CD1c-positive myeloid dendritic cell (primary cell): ENCODE data around the gene ARNT2.

Experiments used
- DNase-seq: peaks from one replicate; pipeline ENCODE4 v3.0.0-alpha.2; 2016; ENCODE audit errors: extremely low spot score

ARNT2 gene

DNA sequence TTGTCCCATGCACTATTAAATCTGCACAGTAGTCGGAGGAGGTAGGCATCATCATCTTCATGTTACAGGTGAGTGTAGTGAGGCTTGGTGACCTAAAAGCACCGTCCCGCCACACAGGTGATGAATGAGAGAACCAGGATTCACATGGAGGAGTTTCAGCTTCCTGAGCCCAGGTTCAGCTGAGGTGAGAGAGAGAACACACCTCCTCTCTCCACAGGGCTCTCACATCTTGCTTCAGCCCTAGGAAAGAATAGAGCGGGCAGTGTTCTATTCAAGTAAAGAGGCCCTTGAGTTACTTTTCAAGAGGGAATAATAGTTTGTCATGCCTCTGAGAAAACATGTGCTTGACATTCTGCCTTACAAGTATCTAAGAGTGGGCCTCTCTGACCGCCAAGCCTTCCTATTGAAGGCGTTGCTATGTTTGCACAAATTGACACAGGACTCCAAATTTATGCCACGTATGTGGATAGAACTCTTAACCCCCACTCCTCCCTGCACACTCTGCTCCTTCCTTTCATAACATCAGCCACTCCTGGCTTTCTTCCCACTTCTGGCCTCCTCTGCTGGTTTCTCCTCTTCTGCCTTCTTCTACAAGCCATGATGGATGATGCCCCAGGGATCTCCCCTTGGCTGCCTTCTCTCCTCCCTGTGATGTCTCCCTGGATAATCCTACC lies 152.6 kb downstream of the ARNT2 start:
- DNase-seq: no peak

DNA sequence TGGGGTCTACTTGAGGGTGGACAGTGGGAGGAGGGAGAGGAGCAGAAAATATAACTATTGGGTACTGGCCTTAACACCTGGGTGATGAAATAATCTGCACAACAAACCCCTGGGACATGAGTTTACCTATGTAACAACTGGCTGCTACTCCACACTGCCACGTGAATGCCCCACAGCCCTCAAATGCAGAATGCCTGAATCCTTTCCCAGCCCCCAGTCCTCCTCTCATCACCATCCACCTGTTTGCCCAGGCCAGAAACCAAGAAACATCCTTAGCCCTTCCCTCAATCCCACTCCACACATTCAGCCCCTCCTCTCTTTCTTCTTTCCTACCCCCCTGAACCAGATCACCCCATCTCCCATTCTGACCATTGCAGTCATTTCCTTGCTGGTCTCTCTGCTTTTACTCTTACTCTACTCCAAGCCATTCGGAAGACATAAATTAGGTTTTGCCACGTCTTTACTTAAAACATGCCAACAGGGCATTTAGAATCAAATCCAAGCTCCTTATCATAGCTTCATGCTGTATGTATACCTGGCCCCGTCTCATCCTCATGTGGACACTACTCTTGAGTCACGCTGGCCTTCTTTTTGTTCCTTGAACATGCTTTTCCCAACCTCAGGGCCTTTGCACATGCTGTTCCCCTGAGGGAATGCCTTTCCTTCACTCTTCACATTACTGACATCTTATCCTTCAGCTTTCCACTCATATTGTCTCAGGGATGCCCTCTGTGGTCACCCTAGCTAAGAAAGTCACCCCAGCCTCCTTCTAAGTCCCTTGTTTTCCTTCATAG lies 153.5 kb downstream of the ARNT2 start:
- no peak for DNase-seq

DNA sequence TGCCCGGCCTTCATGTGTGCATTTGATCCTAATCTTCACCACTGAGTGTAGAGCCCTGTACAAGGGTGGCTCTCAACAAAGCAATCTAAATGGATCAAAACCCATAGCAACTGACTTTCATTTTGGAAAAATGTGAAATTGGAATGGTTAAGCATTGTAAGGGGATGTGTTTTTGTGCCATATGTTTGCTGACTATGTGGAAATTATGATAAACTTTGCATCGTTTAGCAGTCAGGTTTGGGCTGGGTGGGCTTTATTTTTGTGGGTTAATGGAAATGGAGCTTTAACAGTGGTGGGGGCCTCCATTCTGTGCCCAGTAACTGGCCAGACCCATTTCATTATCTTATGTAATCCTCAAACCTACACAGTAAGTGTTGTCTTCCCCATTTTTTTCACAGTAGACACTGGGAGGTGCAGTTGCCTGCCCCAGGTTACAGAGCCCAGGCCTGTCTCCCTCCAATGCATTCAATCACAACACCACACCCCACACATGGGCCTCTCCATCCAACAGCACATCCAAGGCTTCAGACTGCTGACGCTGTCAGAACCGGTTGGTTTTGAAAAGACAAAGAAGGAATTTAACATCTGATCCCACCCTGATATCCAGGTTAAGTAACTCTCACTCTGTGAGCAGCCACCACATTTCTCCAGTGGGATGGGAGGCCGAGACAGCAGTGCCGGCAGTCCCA lies 154.6 kb downstream of the ARNT2 start:
- no peak for DNase-seq

DNA sequence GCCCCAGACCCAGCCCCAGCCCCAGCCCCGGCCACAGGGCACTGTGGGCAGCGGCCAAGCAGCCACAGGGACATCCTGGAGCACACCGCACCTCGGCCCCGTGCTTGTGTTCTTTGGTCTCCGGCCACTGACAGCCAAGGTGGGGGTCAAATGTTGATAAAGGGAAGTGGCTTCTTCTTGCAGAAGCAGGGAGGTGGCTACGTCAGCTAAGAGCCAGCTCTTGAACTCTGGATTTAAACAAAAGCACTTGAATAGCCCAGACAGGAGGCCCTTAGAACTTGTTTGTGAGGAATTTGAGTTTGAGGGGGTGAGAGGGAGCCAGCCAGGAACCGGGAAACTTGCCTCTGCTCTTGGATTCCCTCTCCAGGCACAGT lies 155.1 kb downstream of the ARNT2 start:
- DNase-seq: no peak

DNA sequence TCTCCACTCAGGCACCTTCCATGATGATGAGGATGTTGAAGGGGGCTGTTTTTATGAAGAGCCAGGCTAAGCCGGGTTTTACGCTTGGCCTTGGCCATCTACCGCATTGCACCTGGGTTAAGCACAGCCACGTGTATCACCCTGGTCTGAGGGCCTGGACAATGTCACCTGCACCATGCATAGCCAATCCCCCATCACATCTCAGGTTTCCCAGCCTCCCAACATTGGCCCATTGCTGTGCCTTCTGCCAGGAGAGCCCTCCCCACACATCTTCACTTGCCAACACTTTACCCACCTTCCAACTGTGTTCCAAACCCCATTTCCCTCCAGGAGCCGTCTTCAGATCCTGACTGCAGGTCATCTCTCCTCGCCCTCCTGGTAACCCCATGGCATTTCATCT lies 155.6 kb downstream of the ARNT2 start:
- DNase-seq: no peak

DNA sequence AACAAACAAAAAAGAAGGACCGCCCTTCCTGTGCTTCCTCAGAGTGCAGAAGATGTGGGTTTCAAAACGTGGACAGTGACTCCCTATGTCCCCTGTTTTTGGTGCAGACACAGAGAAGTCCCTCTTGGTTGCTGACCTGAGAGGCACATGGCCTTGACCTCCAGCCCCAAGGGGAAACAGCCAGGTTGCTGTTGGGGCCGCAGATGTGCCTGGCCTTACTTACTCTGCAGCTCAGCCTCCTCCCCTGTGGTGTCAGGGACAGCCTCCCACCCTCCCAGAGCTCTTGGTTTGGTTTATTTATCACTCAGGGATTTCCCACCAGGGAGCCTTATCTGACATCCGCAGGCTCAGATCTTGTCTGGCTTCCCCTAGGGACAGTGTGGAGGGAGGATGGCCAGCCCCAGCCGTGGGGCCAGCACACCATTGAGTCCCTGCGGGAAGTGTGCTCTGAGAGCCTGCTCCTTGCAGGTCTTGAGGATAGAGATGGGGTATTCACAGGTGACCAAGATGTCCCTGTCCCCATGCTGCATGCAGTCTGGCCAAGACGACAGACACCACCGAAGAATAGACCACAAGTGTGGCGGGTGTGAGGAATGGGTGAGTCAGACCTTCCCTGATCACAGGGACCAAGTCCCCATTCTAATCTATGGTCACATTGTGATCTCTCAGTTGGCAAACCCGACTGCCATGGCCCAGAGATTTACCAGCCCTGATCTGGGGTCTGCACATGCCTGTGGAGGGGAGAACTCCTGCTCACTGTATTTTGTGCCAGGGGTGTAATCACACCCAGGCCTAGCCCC lies 156.6 kb downstream of the ARNT2 start:
- DNase-seq: no peak

DNA sequence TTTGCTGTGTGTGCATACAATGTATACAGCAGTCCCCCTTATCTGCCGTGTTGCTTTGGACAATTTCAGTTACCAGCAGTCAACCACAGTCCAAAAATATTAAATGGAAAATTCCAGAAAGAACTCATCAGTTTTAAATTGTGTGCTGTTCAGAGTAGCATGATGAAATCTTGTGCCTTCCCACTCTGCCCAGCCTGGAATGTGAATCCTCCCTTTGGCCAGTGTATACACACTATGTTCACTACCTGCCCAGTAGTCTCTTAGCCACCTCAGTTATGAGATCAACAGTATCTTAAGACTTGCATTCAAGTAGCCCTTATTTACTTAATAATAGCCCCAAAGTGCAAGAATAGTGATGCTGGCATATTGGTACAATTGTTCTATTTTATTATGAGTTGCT lies 157.3 kb downstream of the ARNT2 start:
- no peak for DNase-seq

DNA sequence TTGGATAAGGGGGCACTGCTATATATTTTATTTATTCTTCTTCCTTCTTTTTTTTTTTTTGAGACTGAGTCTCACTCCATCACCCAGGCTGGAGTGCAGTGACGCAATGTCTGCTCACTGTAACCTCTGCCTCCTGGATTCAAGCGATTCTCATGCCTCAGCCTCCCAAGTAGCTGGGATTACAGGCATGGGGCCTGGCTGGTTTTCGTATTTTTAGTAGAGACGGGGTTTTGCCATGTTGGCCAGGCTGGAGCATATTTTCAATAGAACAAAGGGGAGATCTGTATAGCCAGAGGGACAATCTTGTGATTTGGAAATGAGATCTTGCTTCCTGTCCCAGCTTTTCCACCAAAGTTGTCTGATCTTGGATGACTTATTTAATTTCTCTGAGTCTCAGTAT lies 157.9 kb downstream of the ARNT2 start:
- no peak for DNase-seq

DNA sequence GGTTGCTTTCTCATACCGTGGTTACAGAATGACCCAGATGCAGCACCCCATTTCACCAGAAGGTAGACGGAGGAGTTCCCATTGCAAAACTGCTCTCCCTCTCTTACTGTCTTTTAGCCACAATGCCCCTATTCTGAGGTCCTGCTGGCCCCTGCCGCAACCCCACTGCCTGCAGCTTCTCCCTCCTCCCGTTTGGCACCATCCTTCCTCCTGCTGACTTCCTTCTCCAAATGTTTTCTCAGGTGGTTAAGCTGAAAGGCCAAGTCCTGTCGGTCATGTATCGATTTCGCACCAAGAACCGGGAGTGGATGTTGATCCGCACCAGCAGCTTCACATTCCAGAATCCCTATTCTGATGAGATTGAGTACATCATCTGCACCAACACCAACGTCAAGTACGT lies 158.7 kb downstream of the ARNT2 start:
- no peak for DNase-seq

DNA sequence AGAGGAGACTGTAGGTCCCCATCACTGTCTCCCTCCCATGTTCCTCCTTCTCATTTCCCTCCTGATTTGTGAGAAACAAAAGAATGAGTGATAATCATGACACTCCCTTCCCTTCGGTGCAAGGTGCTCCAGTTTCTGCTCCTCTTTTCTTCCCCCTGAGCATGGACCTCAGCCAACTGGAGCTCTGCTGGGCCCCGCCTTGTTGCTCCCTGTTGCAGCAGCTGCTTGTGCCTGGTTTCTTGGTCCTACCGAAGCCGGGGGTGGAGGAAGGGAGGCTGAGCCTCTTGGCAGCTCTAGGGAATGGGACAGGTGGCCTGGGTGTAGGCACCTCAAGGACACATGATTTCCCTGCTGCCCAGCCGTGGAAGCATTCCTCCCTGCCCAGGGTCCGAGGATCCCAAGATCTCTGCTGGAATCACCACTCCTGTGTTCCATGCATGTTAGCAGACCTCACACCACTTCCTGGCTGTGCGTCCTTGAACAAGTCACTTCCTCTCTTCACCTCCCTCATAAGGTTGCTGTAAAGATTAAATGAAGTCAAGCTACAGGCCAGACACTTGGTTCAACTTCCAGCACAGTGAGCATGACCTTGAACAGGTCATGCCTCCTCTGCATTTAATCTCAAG lies 159.3 kb downstream of the ARNT2 start:
- DNase-seq: no peak

DNA sequence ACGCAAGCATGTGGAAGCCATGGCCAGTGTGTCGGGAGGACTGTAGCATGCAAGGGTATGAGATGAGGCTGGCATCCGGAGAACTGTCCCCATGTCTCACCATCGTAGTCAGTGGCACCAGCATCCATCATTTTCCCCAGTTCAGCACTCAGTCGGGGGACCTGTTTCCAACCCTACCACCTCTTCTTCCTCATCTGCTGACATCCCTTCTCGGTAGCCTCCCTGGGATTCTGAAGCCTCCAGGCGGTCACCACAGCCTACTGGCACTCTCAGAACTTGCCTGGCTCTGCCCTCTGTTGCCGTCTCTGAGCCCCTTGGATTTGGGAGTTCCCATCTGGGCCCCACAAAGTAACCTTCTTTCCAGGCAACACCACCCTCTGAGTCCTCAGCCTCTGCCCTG lies 159.9 kb downstream of the ARNT2 start:
- DNase-seq: no peak

DNA sequence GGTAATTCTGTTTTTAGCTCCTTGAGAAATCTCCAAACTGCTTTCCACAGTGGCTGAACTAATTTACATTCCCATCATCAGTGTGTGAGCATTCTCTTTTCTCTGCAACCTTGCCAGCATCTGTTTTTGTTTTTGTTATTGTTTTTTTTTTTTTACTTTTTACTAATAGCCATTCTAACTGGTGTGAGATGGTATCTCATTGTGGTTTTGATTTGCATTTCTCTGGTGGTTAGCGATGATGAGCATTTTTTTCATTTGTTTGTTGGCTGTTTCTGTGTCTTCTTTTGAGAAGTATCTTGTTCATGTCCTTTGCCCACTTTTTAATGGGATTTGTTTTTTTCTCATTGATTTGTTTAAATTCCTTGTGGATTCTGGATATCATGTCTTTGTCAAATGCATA lies 161.2 kb downstream of the ARNT2 start:
- no peak for DNase-seq

DNA sequence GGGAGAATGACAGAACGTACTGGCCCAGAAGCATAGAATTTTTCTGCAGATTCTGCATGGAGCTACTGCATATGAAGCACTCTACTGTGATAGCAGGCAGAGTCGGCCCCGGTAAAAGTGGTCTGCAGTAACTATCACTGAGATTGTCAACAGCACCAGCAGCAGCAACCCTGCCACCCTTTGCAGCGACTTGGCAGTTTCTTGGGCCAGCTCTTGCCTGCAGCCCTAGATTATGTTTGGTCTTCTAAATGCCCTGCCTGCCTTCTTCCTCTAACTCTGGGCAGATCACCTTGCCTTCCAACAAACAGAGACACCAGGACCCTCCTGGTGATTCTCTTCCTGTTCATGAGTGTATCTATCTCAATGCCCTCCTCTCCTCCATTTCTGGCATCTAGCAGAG lies 161.8 kb downstream of the ARNT2 start:
- DNase-seq: no peak

DNA sequence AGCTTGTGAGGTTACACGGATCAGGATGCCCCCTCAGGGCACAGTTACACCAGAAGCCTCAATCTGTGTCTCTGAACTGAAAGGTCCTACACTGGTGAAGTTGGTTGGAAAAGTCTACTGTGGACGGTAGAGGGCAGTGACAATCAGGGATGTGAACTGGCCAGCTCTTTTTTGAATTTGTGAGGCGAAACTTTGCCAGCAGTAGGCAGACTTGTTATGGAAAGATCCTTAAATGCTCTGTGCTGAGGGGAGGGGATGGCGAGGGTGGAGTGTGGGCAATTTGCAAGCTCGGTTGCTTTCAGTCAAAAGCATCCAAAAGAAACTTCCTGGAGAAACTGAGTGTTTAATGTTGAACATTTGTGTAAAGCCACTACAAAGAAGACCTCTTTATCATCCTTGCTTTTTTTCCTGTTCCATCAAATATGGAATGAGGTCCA lies 163.6 kb downstream of the ARNT2 start:
- peak; percentile 44 for DNase-seq

DNA sequence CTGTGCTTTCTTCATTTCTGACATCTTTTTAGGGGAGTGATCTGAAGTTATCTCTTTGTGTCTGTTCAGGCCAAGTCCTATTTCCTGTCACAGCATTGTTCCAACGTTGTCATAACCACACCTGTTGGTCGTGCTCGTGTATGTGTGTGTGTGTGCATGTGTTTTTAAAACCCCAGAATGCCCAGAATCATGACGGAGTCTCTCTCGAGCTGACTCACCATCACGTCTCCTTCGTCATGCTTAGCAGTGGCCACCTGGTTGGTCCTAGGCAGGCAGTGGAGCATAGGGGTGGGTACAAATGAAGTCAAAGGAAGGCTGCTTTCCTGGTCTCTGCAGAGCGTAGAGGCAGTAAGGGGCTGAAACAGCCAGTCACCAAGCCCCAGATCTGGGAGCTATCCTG lies 164.1 kb downstream of the ARNT2 start:
- no peak for DNase-seq

DNA sequence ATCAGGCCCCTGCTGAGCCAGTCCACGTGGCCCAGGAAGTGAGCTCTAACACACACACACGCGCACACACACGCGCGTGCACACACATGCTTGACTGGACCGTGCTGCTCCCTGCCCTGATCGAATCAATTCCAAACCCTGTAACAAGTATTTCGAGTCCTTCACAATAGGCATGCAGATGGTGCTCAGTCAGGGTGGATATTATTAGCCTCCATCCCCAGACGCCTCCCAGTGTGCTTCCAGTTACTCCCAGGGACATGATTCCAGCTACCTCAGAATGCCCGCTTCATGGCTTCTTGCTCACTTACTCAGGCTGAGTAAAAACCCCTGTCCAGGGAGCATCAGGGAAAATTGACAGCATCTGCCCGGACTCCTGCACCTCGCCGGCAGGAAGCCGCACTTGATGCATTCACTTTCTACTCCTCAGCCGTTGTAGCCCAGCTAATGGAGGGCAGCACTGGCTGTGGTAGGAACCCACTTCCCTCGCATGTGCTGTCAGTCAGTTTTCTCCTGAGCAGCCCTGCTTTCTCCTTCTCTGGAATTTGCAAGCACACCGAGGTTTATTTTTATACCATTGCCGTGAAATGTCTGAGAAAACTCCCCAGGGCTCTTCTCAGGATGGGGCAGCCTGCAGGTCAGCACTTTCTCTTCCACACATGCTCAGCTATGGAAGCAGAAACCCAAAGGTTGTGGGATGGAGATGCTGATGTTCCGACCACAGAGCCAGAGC lies 164.9 kb downstream of the ARNT2 start:
- DNase-seq: no peak

DNA sequence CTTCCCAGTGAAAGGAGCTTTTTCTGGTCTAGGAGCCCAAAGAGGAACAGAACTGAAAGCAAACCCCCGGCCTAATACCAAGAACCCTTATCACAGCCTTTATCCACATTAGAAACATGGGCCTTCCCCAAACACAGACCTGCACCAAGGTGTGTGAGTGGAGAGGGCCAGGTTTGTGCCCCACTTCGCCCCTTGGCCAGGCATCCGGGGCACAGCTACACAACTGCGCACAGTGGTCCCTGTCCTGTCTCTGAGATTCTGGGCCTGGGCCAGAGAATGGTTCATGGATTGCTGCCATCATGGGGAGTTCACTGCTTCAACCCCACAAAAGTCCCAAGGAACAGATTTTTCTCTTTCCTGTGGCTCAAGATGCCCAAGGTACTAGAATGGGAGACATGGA lies 165.5 kb downstream of the ARNT2 start:
- no peak for DNase-seq

DNA sequence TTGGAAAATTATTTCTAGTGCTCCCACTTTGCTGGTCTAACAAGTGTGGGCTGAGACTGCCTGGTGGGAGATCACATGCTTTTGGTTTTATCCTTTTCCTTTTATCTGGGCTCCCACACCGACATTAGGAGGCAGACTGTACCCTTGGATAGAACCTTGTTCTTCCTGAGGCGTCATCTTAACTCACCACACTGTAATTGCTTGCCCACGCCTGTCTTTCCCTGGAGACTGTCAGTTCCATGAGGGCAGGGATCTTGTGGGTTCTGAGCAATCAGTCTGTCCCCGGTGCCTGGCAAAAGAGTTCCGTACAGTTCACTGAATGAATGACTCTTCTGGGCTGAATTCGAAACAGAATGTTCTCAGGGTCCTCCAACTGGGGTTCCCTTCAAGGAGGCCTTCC lies 166.4 kb downstream of the ARNT2 start:
- DNase-seq: no peak

DNA sequence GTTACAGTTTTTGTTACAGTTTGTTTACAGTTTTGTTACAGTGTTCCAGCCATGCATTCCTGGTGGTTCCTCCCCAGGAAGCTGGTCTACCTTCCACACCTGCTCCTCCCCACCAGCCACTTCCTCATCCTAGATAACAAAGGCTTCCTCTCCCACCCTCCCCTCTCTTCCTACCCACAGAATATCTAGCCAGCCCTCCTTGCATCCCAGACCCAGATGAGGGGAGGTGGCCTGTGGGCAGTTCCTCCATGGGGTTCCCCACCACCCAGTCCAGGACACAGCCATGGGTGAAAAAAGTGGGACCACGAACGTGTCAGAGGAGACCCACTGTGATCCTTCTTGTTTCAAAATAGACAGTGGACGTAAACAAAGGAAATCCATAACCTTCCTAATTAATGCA lies 168.2 kb downstream of the ARNT2 start:
- no peak for DNase-seq

DNA sequence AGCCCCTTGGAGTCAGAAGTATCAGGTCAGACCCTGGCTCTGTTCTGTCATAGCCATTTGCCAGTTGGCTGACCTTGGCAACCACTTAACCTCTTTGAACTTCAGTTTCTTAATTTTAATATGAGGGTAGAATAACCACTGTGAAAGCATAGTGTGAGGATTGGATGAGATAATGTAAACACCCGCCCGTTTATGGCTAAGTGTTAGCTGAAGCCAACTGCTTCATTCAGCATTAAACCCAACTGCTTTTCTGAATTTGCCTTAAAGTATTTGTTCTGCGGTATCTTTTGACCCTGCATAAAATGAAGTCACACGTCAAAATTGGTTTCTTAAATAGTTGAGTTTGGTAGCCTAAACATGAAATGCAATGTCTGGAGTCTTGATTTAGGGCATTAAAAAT lies 169.4 kb downstream of the ARNT2 start:
- no peak for DNase-seq

DNA sequence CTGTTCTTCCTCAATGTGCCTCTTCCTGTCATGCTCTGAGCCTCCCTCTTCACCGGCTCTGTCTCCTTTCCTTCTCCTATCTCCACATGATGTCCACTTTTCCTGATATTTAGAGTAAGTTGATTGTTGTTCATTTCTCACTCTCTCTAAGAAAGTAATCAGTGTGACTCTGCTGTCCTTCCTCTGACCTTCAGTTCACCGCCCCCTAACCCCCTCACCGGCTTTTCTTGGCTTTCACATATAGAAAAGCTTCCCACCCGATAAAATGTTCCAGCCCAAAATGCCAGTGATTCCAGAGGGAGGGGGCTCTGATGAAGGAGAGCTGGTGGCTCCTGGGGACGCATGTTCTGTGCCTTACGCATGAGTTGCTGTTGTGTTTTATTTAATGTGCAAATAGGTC lies 170.4 kb downstream of the ARNT2 start:
- DNase-seq: no peak
